H9 (cell line): ENCODE measurements around the gene GAB3. TPM values are rescaled to one million over a fixed set of nuclear protein-coding genes. Genes with fewer than 3 reads are reported as not detected.

Experiments used
- DNase-seq: peaks from one replicate; pipeline ENCODE4 v3.0.0-alpha.2; 2017
- H2AFZ ChIP-seq: one replicate; pipeline ENCODE4 v1.6.1; 2013; ENCODE audit warnings: mild to moderate bottlenecking, low read length, control low read depth, moderate library complexity
- H2AK5ac ChIP-seq: 2 replicates; pipeline ENCODE4 v1.6.1; 2013; ENCODE audit warnings: low read length, control low read depth, mixed read lengths; ENCODE audit not compliant: insufficient read length
- H2BK120ac ChIP-seq: one replicate; pipeline ENCODE4 v1.6.1; 2013; ENCODE audit warnings: low read depth, mild to moderate bottlenecking, low read length, control low read depth, inconsistent platforms; ENCODE audit not compliant: poor library complexity, severe bottlenecking
- H2BK12ac ChIP-seq: 2 replicates; pipeline ENCODE4 v1.6.1; 2013; ENCODE audit warnings: low read length, control low read depth, mixed read lengths, low read depth; ENCODE audit not compliant: insufficient read length
- H2BK15ac ChIP-seq: 2 replicates; pipeline ENCODE4 v1.6.1; 2013; ENCODE audit warnings: low read depth, low read length, control low read depth
- H2BK20ac ChIP-seq: one replicate; pipeline ENCODE4 v1.6.1; 2013; ENCODE audit warnings: low read depth, mild to moderate bottlenecking, low read length, control low read depth, inconsistent platforms; ENCODE audit not compliant: poor library complexity, severe bottlenecking
- H2BK5ac ChIP-seq: 2 replicates; pipeline ENCODE4 v1.6.1; 2013; ENCODE audit warnings: low read length, control low read depth, mixed read lengths; ENCODE audit not compliant: insufficient read length
- H3K14ac ChIP-seq: 2 replicates; pipeline ENCODE4 v1.6.1; 2013; ENCODE audit warnings: low read length, control low read depth; ENCODE audit not compliant: insufficient read depth
- H3K18ac ChIP-seq: 2 replicates; pipeline ENCODE4 v1.6.1; 2013; ENCODE audit warnings: low read depth, mild to moderate bottlenecking, mixed read lengths, low read length, control low read depth; ENCODE audit not compliant: insufficient read length
- H3K23ac ChIP-seq: 2 replicates; pipeline ENCODE4 v1.6.1; 2013; ENCODE audit warnings: low read length, control low read depth, mixed read lengths, low read depth; ENCODE audit not compliant: insufficient read length
- H3K23me2 ChIP-seq: 2 replicates; pipeline ENCODE4 v1.6.1; 2013; ENCODE audit warnings: low read depth, mild to moderate bottlenecking, mixed read lengths, low read length, control low read depth; ENCODE audit not compliant: insufficient read length, poor library complexity, severe bottlenecking
- H3K27ac ChIP-seq: 2 replicates; pipeline ENCODE4 v1.5.1; 2013; ENCODE audit warnings: low read length, control low read depth, mixed read lengths, low read depth; ENCODE audit not compliant: insufficient read length
- H3K27me3 ChIP-seq: 2 replicates; pipeline ENCODE4 v1.6.1; 2013; ENCODE audit warnings: low read length, control low read depth, inconsistent platforms; ENCODE audit not compliant: insufficient read depth
- H3K4ac ChIP-seq: 2 replicates; pipeline ENCODE4 v1.6.1; 2013; ENCODE audit warnings: low read depth, mild to moderate bottlenecking, control low read depth, inconsistent platforms, low read length, moderate library complexity
- H3K4me1 ChIP-seq: 2 replicates; pipeline ENCODE4 v1.6.1; 2013; ENCODE audit warnings: low read length, control low read depth, inconsistent platforms; ENCODE audit not compliant: insufficient read depth
- H3K4me2 ChIP-seq: 2 replicates; pipeline ENCODE4 v1.6.1; 2013; ENCODE audit warnings: low read length, control low read depth, mixed read lengths; ENCODE audit not compliant: insufficient read length, insufficient read depth
- H3K56ac ChIP-seq: 2 replicates; pipeline ENCODE4 v1.6.1; 2013; ENCODE audit warnings: low read depth, mild to moderate bottlenecking, mixed read lengths, low read length, control low read depth; ENCODE audit not compliant: insufficient read length
- H3K79me1 ChIP-seq: 2 replicates; pipeline ENCODE4 v1.6.1; 2013; ENCODE audit warnings: low read depth, mild to moderate bottlenecking, moderate library complexity, low read length, control low read depth, inconsistent platforms; ENCODE audit not compliant: insufficient read depth, poor library complexity, severe bottlenecking
- H3K79me2 ChIP-seq: 2 replicates; pipeline ENCODE4 v1.6.1; 2013; ENCODE audit warnings: low read length, control low read depth, inconsistent platforms; ENCODE audit not compliant: insufficient read depth
- H3K9ac ChIP-seq: 2 replicates; pipeline ENCODE4 v1.6.1; 2013; ENCODE audit warnings: low read length, control low read depth, mixed read lengths; ENCODE audit not compliant: insufficient read length; ENCODE audit errors: extremely low read depth
- H3K9me3 ChIP-seq: one replicate; pipeline ENCODE4 v1.6.1; 2013; ENCODE audit warnings: low read depth, low read length, inconsistent platforms; ENCODE audit not compliant: control insufficient read depth
- H3T11ph ChIP-seq: one replicate; pipeline ENCODE4 v1.6.1; 2013; ENCODE audit warnings: mild to moderate bottlenecking, low read length, control low read depth, inconsistent platforms
- H4K20me1 ChIP-seq: one replicate; pipeline ENCODE4 v1.6.1; 2013; ENCODE audit not compliant: control insufficient read depth, insufficient read length, insufficient read depth
- H4K5ac ChIP-seq: 2 replicates; pipeline ENCODE4 v1.6.1; 2013; ENCODE audit warnings: low read depth, mild to moderate bottlenecking, mixed read lengths, low read length, control low read depth; ENCODE audit not compliant: insufficient read length
- H4K8ac ChIP-seq: replicated peaks from 2 replicates; pipeline ENCODE4 v1.6.1; 2013; ENCODE audit warnings: low read length, control low read depth, mixed read lengths, low read depth; ENCODE audit not compliant: insufficient read length
- H4K91ac ChIP-seq: 2 replicates; pipeline ENCODE4 v1.6.1; 2013; ENCODE audit warnings: low read depth, mild to moderate bottlenecking, moderate library complexity, mixed read lengths, low read length, control low read depth; ENCODE audit not compliant: insufficient read length
- H3K27ac Mint-ChIP-seq, 3 experiments: 2 replicates in 2 of 3; 3 replicates in 1 of 3; pipeline ENCODE4 v1.8.0; 2020 to 2021; ENCODE audit warnings: mixed read lengths in 3 of 3, mild to moderate bottlenecking in 1 of 3, moderate library complexity in 1 of 3
- H3K27me3 Mint-ChIP-seq: 2 replicates; pipeline ENCODE4 v1.8.0; 2021; ENCODE audit warnings: low read depth, mild to moderate bottlenecking, moderate library complexity, mixed read lengths
- H3K36me3 Mint-ChIP-seq, 3 experiments: 2 replicates in 2 of 3; 3 replicates in 1 of 3; pipeline ENCODE4 v1.8.0; 2020 to 2021; ENCODE audit warnings: low read depth in 3 of 3, mixed read lengths in 3 of 3; ENCODE audit not compliant: insufficient read depth in 1 of 3
- H3K4me1 Mint-ChIP-seq, 2 experiments: 2 replicates each; pipeline ENCODE4 v1.8.0; 2020; ENCODE audit warnings: mixed read lengths in 2 of 2
- H3K4me3 Mint-ChIP-seq, 2 experiments: 2 replicates in 1 of 2; 3 replicates in 1 of 2; pipeline ENCODE4 v1.8.0; 2020 to 2021; ENCODE audit warnings: mild to moderate bottlenecking in 2 of 2, mixed read lengths in 2 of 2, moderate library complexity in 1 of 2
- H3K9me3 Mint-ChIP-seq, 2 experiments: 2 replicates in 1 of 2; 3 replicates in 1 of 2; pipeline ENCODE4 v1.8.0; 2020; ENCODE audit warnings: mild to moderate bottlenecking in 2 of 2, mixed read lengths in 2 of 2, moderate library complexity in 1 of 2
- CTCF ChIP-seq: fragments of 200-600 bp; sonication (generic); conservative IDR thresholded peaks from 3 replicates; pipeline ENCODE4 v1.8.0; 2021; ENCODE audit warnings: antibody characterized with exemption, mild to moderate bottlenecking
- WGBS: extraction: QIAGEN DNeasy Blood & Tissue Kit; methylation state at CpG from one replicate; pipeline ENCODE4 v1.1.7; 2013; ENCODE audit warnings: missing lambda C conversion rate, low lambda C conversion rate, mixed read lengths; ENCODE audit not compliant: insufficient read length; ENCODE audit errors: extremely low coverage; 5-methylcytosine and 5-hydroxymethylcytosine counted together
- total RNA-seq: library from RNA; stranded (reverse); gene quantifications from 2 replicates; pipeline ENCODE4 v1.2.1, GENCODE V29; 2021

GAB3 gene
- total RNA-seq, 1 experiment from 2014 or later: 0.46 TPM

- H2AK5ac ChIP-seq: no peak overlapping the region
- H3K14ac ChIP-seq: no peak overlapping the region
- DNase-seq: no peak
- no peak overlapping the region for H2BK20ac ChIP-seq
- Mint-ChIP-seq H3K9me3 (peaks cover 77 to 79% of the 10 kb centered on the region in 2 experiments), H3K4me3 (no peak overlapping the region), H3K27me3 (no peaks in the 10 kb centered on the region), H3K4me1 (no peaks in the 10 kb centered on the region), H3K27ac (no peak overlapping the region), H3K36me3 (peaks cover 0 to 6% (median 2%) of the 10 kb centered on the region in 3 experiments; a peak in 5 of 7 replicates)
- no peaks in the 10 kb centered on the region for H3K4me1 ChIP-seq
- no peak overlapping the region for H3K27ac ChIP-seq
- no peak overlapping the region for H3K56ac ChIP-seq
- no peak overlapping the region for H2AFZ ChIP-seq
- H3K4ac ChIP-seq: no peak overlapping the region
- H4K8ac ChIP-seq: no peak overlapping the region
- H3K23me2 ChIP-seq: no peaks in the 10 kb centered on the region
- H3K4me2 ChIP-seq: no peak overlapping the region
- H4K20me1 ChIP-seq: no peaks in the 10 kb centered on the region
- H2BK12ac ChIP-seq: no peak overlapping the region
- H3K9ac ChIP-seq: no peak overlapping the region
- no CpG with 5 or more reads among the region's 2 CpGs for WGBS
- no peaks in the 10 kb centered on the region for H3K79me2 ChIP-seq
- H3K18ac ChIP-seq: no peak overlapping the region
- TF ChIP-seq CTCF: no peak
- H4K91ac ChIP-seq: no peak overlapping the region
- H2BK120ac ChIP-seq: no peak overlapping the region
- no peaks in the 10 kb centered on the region for H3K79me1 ChIP-seq
- peaks cover 62% of the 10 kb centered on the region for H3K9me3 ChIP-seq
- H4K5ac ChIP-seq: no peak overlapping the region
- H3K23ac ChIP-seq: no peak overlapping the region
- no peaks in the 10 kb centered on the region for H3K27me3 ChIP-seq
- no peak overlapping the region for H2BK5ac ChIP-seq
- H2BK15ac ChIP-seq: no peak overlapping the region
- no peak overlapping the region for H3T11ph ChIP-seq
Measured at GRCh38 chrX:154724993-154725756, 25.7 kb downstream of the GAB3 start.
